ENCODE results near the gene COCH. TPM values are rescaled to one million over a fixed set of nuclear protein-coding genes. Genes with fewer than 3 reads are reported as not detected.

Gene COCH
- total RNA-seq, 1 donor from 2014 or later = 0.79 TPM

GRCh38 chr14:30885840-30886740, 11.7 kb downstream of the COCH start:
- DNase-seq (ENCODE audit: low read depth) = peak; percentile 16
- H4K20me1 ChIP-seq (ENCODE audit: insufficient read depth, low read length) = no peaks in the 10 kb centered on the region
- H3K9me3 ChIP-seq (ENCODE audit: insufficient read depth, low read depth, low read length) = no peaks in the 10 kb centered on the region
- no peak for FAIRE-seq
- no peak overlapping the region for H3K4me3 ChIP-seq (ENCODE audit: insufficient read depth, low read depth, low read length)
- Mint-ChIP-seq H3K4me3 (ENCODE audit: unreplicated experiment) (no peak overlapping the region), H3K27ac (ENCODE audit: unreplicated experiment) (no peak overlapping the region), H3K36me3 (ENCODE audit: low read depth, unreplicated experiment) (no peaks in the 10 kb centered on the region), H3K9me3 (ENCODE audit: unreplicated experiment) (no peaks in the 10 kb centered on the region), H3K4me1 (ENCODE audit: low read depth, unreplicated experiment) (no peaks in the 10 kb centered on the region), H3K27me3 (ENCODE audit: low read depth, unreplicated experiment) (no peaks in the 10 kb centered on the region)
- H2AFZ ChIP-seq (ENCODE audit: low read depth, low read length) = no peak overlapping the region
- H3K79me2 ChIP-seq (ENCODE audit: insufficient read depth, low read length) = no peaks in the 10 kb centered on the region
- no peak overlapping the region for H3K27ac ChIP-seq (ENCODE audit: low read depth, low read length)
- TF ChIP-seq CTCF (IDR thresholded peaks at IDR 0.05; ENCODE audit: insufficient read depth, low read depth, low read length) (no peak), EZH2 (IDR thresholded peaks at IDR 0.05; ENCODE audit: insufficient read depth, low read length) (no peak)
- no peak overlapping the region for H3K4me2 ChIP-seq (ENCODE audit: low read length)
- H3K36me3 ChIP-seq (ENCODE audit: insufficient read depth, low read length) = no peaks in the 10 kb centered on the region
- H3K9ac ChIP-seq (ENCODE audit: low read length) = no peak overlapping the region
- no peaks in the 10 kb centered on the region for H3K4me1 ChIP-seq (ENCODE audit: insufficient read depth, low read length)
- no peaks in the 10 kb centered on the region for H3K27me3 ChIP-seq (ENCODE audit: insufficient read depth, low read length)

GRCh38 chr14:30888480-30889243, 14.3 kb downstream of the COCH start:
- H3K27ac Mint-ChIP-seq (ENCODE audit: unreplicated experiment) = no peak overlapping the region
- Histone ChIP-seq H3K4me1 (ENCODE audit: insufficient read depth, low read length) (no peaks in the 10 kb centered on the region), H3K4me2 (ENCODE audit: low read length) (no peak overlapping the region), H3K79me2 (ENCODE audit: insufficient read depth, low read length) (no peaks in the 10 kb centered on the region), H3K4me3 (ENCODE audit: insufficient read depth, low read depth, low read length) (no peak overlapping the region), H3K27me3 (ENCODE audit: insufficient read depth, low read length) (no peaks in the 10 kb centered on the region), H4K20me1 (ENCODE audit: insufficient read depth, low read length) (no peaks in the 10 kb centered on the region), H2AFZ (ENCODE audit: low read depth, low read length) (no peak overlapping the region), H3K27ac (ENCODE audit: low read depth, low read length) (no peak overlapping the region), H3K9ac (ENCODE audit: low read length) (no peak overlapping the region), H3K9me3 (ENCODE audit: insufficient read depth, low read depth, low read length) (no peaks in the 10 kb centered on the region), H3K36me3 (ENCODE audit: insufficient read depth, low read length) (no peaks in the 10 kb centered on the region)
- TF ChIP-seq EZH2 (IDR thresholded peaks at IDR 0.05; ENCODE audit: insufficient read depth, low read length) = no peak
- no peak for TF ChIP-seq CTCF (IDR thresholded peaks at IDR 0.05; ENCODE audit: insufficient read depth, low read depth, low read length)
- DNase-seq (ENCODE audit: low read depth) = no peak
- no peaks in the 10 kb centered on the region for H3K4me1 Mint-ChIP-seq (ENCODE audit: low read depth, unreplicated experiment)
- H3K9me3 Mint-ChIP-seq (ENCODE audit: unreplicated experiment) = no peaks in the 10 kb centered on the region
- no peak for FAIRE-seq
- H3K4me3 Mint-ChIP-seq (ENCODE audit: unreplicated experiment) = no peak overlapping the region
- H3K27me3 Mint-ChIP-seq (ENCODE audit: low read depth, unreplicated experiment) = no peaks in the 10 kb centered on the region
- H3K36me3 Mint-ChIP-seq (ENCODE audit: low read depth, unreplicated experiment) = peaks cover 1% of the 10 kb centered on the region
